Vagina (tissue), 2 donors: ENCODE data around the gene TRUB1.

Experiments
- POLR2A ChIP-seq, 2 donors: fragments of 450-650 bp; IDR thresholded peaks; one replicate each; pipeline ENCODE4 v1.6.1; 2017; ENCODE audit warnings: antibody characterized with exemption in 2 of 2, mild to moderate bottlenecking in 2 of 2, moderate library complexity in 2 of 2
- TF ChIP-seq, protein P1 (sequence below), 3 experiments: fragments of 450-650 bp in 2 of 3; fragments of 200-600 bp in 1 of 3; sonication (generic) in 1 of 3; IDR thresholded peaks; one replicate each; pipeline ENCODE4 v1.5.1; 2017 to 2019; ENCODE audit warnings: antibody characterized with exemption in 3 of 3, mild to moderate bottlenecking in 2 of 3, moderate library complexity in 2 of 3

DNA sequence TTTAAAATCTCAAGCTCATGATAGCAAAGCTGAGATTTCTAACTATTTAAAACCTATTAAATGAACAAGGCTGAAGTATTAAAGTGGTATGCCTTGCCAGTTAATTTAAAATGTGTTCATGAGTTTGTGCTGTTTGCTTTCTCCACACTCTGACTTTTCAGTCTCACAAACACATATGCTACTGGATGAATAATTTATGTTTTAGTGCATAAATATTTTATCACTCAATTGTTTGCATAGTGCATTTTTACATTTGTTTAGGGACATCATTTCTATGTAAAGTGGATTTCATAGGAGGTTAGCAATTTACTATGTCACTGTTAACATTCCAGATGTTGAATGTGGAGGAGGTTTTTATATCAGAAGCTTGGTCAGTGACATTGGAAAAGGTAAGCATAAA, 36.0 kb downstream of the TRUB1 start:
- TF ChIP-seq, protein P1, sequence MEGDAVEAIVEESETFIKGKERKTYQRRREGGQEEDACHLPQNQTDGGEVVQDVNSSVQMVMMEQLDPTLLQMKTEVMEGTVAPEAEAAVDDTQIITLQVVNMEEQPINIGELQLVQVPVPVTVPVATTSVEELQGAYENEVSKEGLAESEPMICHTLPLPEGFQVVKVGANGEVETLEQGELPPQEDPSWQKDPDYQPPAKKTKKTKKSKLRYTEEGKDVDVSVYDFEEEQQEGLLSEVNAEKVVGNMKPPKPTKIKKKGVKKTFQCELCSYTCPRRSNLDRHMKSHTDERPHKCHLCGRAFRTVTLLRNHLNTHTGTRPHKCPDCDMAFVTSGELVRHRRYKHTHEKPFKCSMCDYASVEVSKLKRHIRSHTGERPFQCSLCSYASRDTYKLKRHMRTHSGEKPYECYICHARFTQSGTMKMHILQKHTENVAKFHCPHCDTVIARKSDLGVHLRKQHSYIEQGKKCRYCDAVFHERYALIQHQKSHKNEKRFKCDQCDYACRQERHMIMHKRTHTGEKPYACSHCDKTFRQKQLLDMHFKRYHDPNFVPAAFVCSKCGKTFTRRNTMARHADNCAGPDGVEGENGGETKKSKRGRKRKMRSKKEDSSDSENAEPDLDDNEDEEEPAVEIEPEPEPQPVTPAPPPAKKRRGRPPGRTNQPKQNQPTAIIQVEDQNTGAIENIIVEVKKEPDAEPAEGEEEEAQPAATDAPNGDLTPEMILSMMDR (IDR thresholded peaks at IDR 0.05), result no peak
- no peak for TF ChIP-seq POLR2A (IDR thresholded peaks at IDR 0.05)
